Measurements from ENCODE around the gene PLVAP. TPM values are rescaled to one million over a fixed set of nuclear protein-coding genes. Genes with fewer than 3 reads are reported as not detected.
"Not testable (repeated sequence)": the region's sequence is repeated elsewhere in the genome, so short reads cannot be mapped to it uniquely, and the experiment has no call there.

PLVAP gene
- polyA plus RNA-seq, 1 donor (not counting 4 experiments of a cell fraction or from before 2014, with no cell fraction given) = not detected

- dilution Hi-C loops (cut with MboI; ENCODE audit: extremely low pct_ligation_motif_present, low sequenced_read_pairs); FAIRE-seq: not testable (repeated sequence)
Observed at GRCh38 chr19:17363852-17364605, 13.1 kb downstream of the PLVAP start.

DNA sequence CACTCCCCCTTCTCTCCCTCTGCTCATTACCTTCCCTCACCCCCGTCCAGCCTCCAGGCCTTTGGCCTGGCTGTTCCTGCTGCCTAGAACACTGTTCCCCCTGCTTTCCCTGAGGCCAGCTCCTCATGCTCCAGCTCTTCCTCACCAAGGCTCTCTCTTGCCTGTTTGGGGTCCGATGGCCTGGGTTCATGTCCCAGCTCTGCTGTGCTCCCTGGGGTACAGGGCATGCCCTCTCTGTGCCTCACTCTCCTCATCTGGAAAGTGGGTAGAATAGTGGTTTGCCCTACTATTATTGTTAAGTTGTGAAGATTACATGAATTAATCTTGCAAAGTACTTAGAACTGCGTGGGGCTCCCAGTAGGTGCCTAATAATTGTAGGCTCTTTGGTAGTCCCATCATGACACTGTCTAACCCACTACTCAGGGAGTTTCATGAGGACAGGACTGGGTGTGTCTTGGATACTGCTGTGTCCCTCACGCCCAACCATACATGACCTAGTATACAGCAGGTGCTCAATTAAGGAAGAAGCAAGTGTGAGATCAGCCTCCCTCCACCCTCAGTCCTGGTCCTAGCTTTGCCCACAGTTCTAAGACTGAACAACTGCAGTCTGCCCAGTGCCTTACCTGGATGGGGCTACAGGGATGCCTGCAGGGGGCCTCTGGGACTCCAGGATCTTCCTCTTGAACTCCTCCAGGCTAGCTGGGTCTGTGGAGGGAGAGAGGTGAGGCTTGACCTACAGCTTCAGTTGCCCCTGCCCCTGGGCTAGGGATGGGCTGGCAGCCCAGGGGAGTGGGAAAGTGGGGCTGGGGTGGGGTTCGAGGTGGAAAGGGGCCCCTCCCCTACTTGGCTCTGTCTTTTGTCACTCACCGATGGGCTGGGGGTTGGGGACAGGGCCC is 17.0 kb downstream of the PLVAP start:
- Histone ChIP-seq H3K27me3 (ENCODE audit: control insufficient read depth, extremely low read depth, insufficient read depth, low read length) (no peaks in the 10 kb centered on the region), H2AFZ (ENCODE audit: control insufficient read depth, low read length) (no peak overlapping the region), H3K9me1 (ENCODE audit: control insufficient read depth, extremely low read depth, insufficient read depth, low read length) (no peaks in the 10 kb centered on the region), H3K4me1 (ENCODE audit: control insufficient read depth, extremely low read depth, insufficient read depth, low read length) (no peaks in the 10 kb centered on the region), H3K9ac (ENCODE audit: control insufficient read depth, extremely low read depth, insufficient read depth, low read length) (no peak overlapping the region), H3K9me3 (ENCODE audit: control insufficient read depth, low read depth, low read length) (no peaks in the 10 kb centered on the region), H3K79me2 (ENCODE audit: control insufficient read depth, insufficient read depth, low read length) (no peaks in the 10 kb centered on the region), H3K4me2 (ENCODE audit: control insufficient read depth, extremely low read depth, insufficient read depth, low read depth, low read length) (no peak overlapping the region), H3K4me3 (ENCODE audit: control insufficient read depth in 2 of 3, extremely low read depth in 1 of 3, insufficient read depth in 2 of 3, low read depth in 1 of 3, low read length in 3 of 3) (no peak overlapping the region), H3K27ac (ENCODE audit: control insufficient read depth, insufficient read depth, low read length) (no peak overlapping the region), H4K20me1 (ENCODE audit: control insufficient read depth, extremely low read depth, insufficient read depth, low read length) (no peaks in the 10 kb centered on the region), H3K36me3 (ENCODE audit: control insufficient read depth in 2 of 2, extremely low read depth in 1 of 2, insufficient read depth in 2 of 2, low read length in 2 of 2) (no peaks in the 10 kb centered on the region)
- TF ChIP-seq EZH2 (IDR thresholded peaks at IDR 0.05; ENCODE audit: low read length) = no peak
- TF ChIP-seq, protein P1, sequence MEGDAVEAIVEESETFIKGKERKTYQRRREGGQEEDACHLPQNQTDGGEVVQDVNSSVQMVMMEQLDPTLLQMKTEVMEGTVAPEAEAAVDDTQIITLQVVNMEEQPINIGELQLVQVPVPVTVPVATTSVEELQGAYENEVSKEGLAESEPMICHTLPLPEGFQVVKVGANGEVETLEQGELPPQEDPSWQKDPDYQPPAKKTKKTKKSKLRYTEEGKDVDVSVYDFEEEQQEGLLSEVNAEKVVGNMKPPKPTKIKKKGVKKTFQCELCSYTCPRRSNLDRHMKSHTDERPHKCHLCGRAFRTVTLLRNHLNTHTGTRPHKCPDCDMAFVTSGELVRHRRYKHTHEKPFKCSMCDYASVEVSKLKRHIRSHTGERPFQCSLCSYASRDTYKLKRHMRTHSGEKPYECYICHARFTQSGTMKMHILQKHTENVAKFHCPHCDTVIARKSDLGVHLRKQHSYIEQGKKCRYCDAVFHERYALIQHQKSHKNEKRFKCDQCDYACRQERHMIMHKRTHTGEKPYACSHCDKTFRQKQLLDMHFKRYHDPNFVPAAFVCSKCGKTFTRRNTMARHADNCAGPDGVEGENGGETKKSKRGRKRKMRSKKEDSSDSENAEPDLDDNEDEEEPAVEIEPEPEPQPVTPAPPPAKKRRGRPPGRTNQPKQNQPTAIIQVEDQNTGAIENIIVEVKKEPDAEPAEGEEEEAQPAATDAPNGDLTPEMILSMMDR (optimal IDR thresholded peaks at IDR 0.05 in 1 of 3, IDR thresholded peaks at IDR 0.05 in 1 of 3, conservative IDR thresholded peaks at IDR 0.05 in 1 of 3; ENCODE audit: extremely low read depth in 1 of 3, insufficient read depth in 2 of 3, low read length in 3 of 3) = no peak
- dilution Hi-C loops (cut with MboI; ENCODE audit: extremely low pct_ligation_motif_present, low sequenced_read_pairs) = no loop called here
- DNase-seq (ENCODE audit: low read depth, low spot score) = no peak
- FAIRE-seq = no peak

More at GRCh38 chr19:17363852-17364605, 13.1 kb downstream of the PLVAP start:
- H3K4me1 ChIP-seq (ENCODE audit: control insufficient read depth, extremely low read depth, insufficient read depth, low read length); H3K9ac ChIP-seq (ENCODE audit: control insufficient read depth, extremely low read depth, insufficient read depth, low read length); H3K27me3 ChIP-seq (ENCODE audit: control insufficient read depth, extremely low read depth, insufficient read depth, low read length); H3K36me3 ChIP-seq (ENCODE audit: control insufficient read depth in 2 of 2, extremely low read depth in 1 of 2, insufficient read depth in 2 of 2, low read length in 2 of 2); DNase-seq (ENCODE audit: low read depth, low spot score); H3K9me3 ChIP-seq (ENCODE audit: control insufficient read depth, low read depth, low read length); H3K79me2 ChIP-seq (ENCODE audit: control insufficient read depth, insufficient read depth, low read length); H3K4me2 ChIP-seq (ENCODE audit: control insufficient read depth, extremely low read depth, insufficient read depth, low read depth, low read length); H2AFZ ChIP-seq (ENCODE audit: control insufficient read depth, low read length); H4K20me1 ChIP-seq (ENCODE audit: control insufficient read depth, extremely low read depth, insufficient read depth, low read length); H3K27ac ChIP-seq (ENCODE audit: control insufficient read depth, insufficient read depth, low read length); H3K4me3 ChIP-seq (ENCODE audit: control insufficient read depth in 2 of 3, extremely low read depth in 1 of 3, insufficient read depth in 2 of 3, low read depth in 1 of 3, low read length in 3 of 3); H3K9me1 ChIP-seq (ENCODE audit: control insufficient read depth, extremely low read depth, insufficient read depth, low read length): not testable (repeated sequence)

All from keratinocyte (primary cell).